Endothelial cell of umbilical vein (primary cell): ENCODE measurements around the gene MEF2C. TPM values are rescaled to one million over a fixed set of nuclear protein-coding genes. Genes with fewer than 3 reads are reported as not detected.

Experiments
- BruUV-seq: library from RNA; stranded (reverse); fragments of 400-500 nt; replicated peaks from 2 replicates; lab custom pipeline; 2021; lab: Mats Ljungman, UMichigan
- CTCF ChIA-PET: fragments of 300-600, 350-600 bp; sonication (Branson Sonifier 250); formaldehyde crosslinking; loops from one replicate; lab custom pipeline; 2021; ENCODE audit warnings: antibody characterized with exemption, inconsistent platforms; lab: Charles Lee
- POLR2A ChIA-PET: fragments of 300-600, 350-600 bp; sonication (Branson Sonifier 250); formaldehyde crosslinking; loops from one replicate; lab custom pipeline; 2021; ENCODE audit warnings: antibody characterized with exemption, inconsistent platforms; lab: Charles Lee
- DNase-seq: peaks from one replicate; pipeline ENCODE4 v3.0.0-alpha.2; 2011; ENCODE audit warnings: low read depth, low spot score
- FAIRE-seq: peaks from 2 replicates; lab custom pipeline; 2011; peaks lifted over from hg19 to GRCh38; lab: Jason Lieb, UNC
- H2AFZ ChIP-seq: 2 replicates; pipeline ENCODE4 v1.6.0; 2012; ENCODE audit warnings: low read depth, low read length, control low read depth, inconsistent platforms
- H3K27ac ChIP-seq: 2 replicates; pipeline ENCODE4 v1.5.1; 2011; ENCODE audit warnings: low read depth, mild to moderate bottlenecking, control low read depth, low read length, moderate library complexity; ENCODE audit not compliant: insufficient read depth
- H3K27me3 ChIP-seq, 2 experiments: 2 replicates each; pipeline versions ENCODE4 v1.6.0 to v1.6.1; 2011; ENCODE audit warnings: low read length in 2 of 2, mixed read lengths in 1 of 2; ENCODE audit not compliant: control insufficient read depth in 2 of 2, insufficient read depth in 2 of 2
- H3K36me3 ChIP-seq, 2 experiments: 2 replicates in 1 of 2; 3 replicates in 1 of 2; pipeline ENCODE4 v1.5.1; 2011; ENCODE audit warnings: low read length in 2 of 2, mild to moderate bottlenecking in 1 of 2, moderate library complexity in 1 of 2; ENCODE audit not compliant: control insufficient read depth in 2 of 2, insufficient read depth in 2 of 2; ENCODE audit errors: extremely low read depth in 1 of 2
- H3K4me1 ChIP-seq: 3 replicates; pipeline ENCODE4 v1.5.1; 2011; ENCODE audit warnings: mild to moderate bottlenecking, low read length; ENCODE audit not compliant: control insufficient read depth, insufficient read depth; ENCODE audit errors: extremely low read depth
- H3K4me2 ChIP-seq: 2 replicates; pipeline ENCODE4 v1.6.1; 2011; ENCODE audit warnings: low read length, control low read depth, mixed read lengths; ENCODE audit not compliant: insufficient read depth
- H3K4me3 ChIP-seq, 3 experiments: fragments of 200-600 bp in 1 of 3; sonication (generic), shearing (Covaris generic) in 1 of 3; replicated peaks in 1 of 3; 2 replicates each; pipeline ENCODE4 v1.5.1; 2011 to 2016; ENCODE audit warnings: control low read depth in 3 of 3, low read length in 3 of 3, mild to moderate bottlenecking in 2 of 3, inconsistent platforms in 1 of 3, low read depth in 1 of 3, moderate library complexity in 1 of 3; ENCODE audit not compliant: insufficient read depth in 1 of 3
- H3K79me2 ChIP-seq: 2 replicates; pipeline ENCODE4 v1.6.0; 2012; ENCODE audit warnings: low read length, inconsistent platforms; ENCODE audit not compliant: control insufficient read depth, insufficient read depth
- H3K9ac ChIP-seq: replicated peaks from 2 replicates; pipeline ENCODE3; 2011; ENCODE audit warnings: low read length, control low read depth; ENCODE audit not compliant: insufficient read depth; ENCODE audit errors: extremely low read depth
- H3K9me1 ChIP-seq: replicated peaks from 3 replicates; pipeline ENCODE4 v1.6.0; 2011; ENCODE audit warnings: mild to moderate bottlenecking, low read length; ENCODE audit not compliant: control insufficient read depth, insufficient read depth; ENCODE audit errors: extremely low read depth
- H3K9me3 ChIP-seq: replicated peaks from 2 replicates; pipeline ENCODE4 v1.5.1; 2012; ENCODE audit warnings: low read length, inconsistent platforms; ENCODE audit not compliant: control insufficient read depth, insufficient read depth
- H4K20me1 ChIP-seq: replicated peaks from 2 replicates; pipeline ENCODE3; 2011; ENCODE audit warnings: mild to moderate bottlenecking, low read length; ENCODE audit not compliant: control insufficient read depth, insufficient read depth; ENCODE audit errors: extremely low read depth
- CTCF ChIP-seq, 2 donors: IDR thresholded peaks; 1 replicate in 1 of 2; 2 replicates in 1 of 2; pipeline ENCODE4 v1.5.1; 2011; ENCODE audit warnings: low read length in 2 of 2, mild to moderate bottlenecking in 2 of 2, moderate library complexity in 2 of 2, control low read depth in 1 of 2, inconsistent platforms in 1 of 2, low read depth in 1 of 2; ENCODE audit not compliant: insufficient read depth in 1 of 2; ENCODE audit errors: extremely low read depth in 1 of 2
- EZH2 ChIP-seq: IDR thresholded peaks from 2 replicates; pipeline ENCODE4 v1.6.1; 2012; ENCODE audit warnings: borderline replicate concordance, low read depth, mild to moderate bottlenecking, moderate library complexity, low read length, inconsistent platforms; ENCODE audit not compliant: severe bottlenecking
- FOS ChIP-seq: IDR thresholded peaks from 2 replicates; pipeline ENCODE4 v1.6.1; 2011; ENCODE audit warnings: mild to moderate bottlenecking, low read length, moderate library complexity, borderline replicate concordance; ENCODE audit not compliant: insufficient read depth
- GATA2 ChIP-seq: IDR thresholded peaks from 2 replicates; pipeline ENCODE4 v1.7.0; 2011; ENCODE audit warnings: low read depth, mild to moderate bottlenecking, moderate library complexity, mixed read lengths, low read length; ENCODE audit not compliant: insufficient read length, insufficient read depth
- JUN ChIP-seq: IDR thresholded peaks from 2 replicates; pipeline ENCODE4 v1.6.1; 2011; ENCODE audit warnings: borderline replicate concordance, low read depth; ENCODE audit not compliant: insufficient read length, insufficient read depth
- MAX ChIP-seq: IDR thresholded peaks from 2 replicates; pipeline ENCODE4 v1.6.1; 2011; ENCODE audit not compliant: insufficient read depth, insufficient read length
- MYC ChIP-seq: IDR thresholded peaks from one replicate; pipeline ENCODE4 v1.6.1; 2011; ENCODE audit warnings: mild to moderate bottlenecking, low read depth, low read length
- POLR2A ChIP-seq: IDR thresholded peaks from 2 replicates; pipeline ENCODE4 v1.6.1; 2012; ENCODE audit warnings: low read depth, mild to moderate bottlenecking, control low read depth, low read length
- POLR2AphosphoS5 ChIP-seq: IDR thresholded peaks from 2 replicates; pipeline ENCODE4 v1.6.1; 2012; ENCODE audit warnings: low read depth, mild to moderate bottlenecking, control low read depth, low read length, moderate library complexity; ENCODE audit not compliant: insufficient read depth
- dilution Hi-C: fragments of 300-500 bp; cut with MboI; formaldehyde crosslinking; loops from one replicate; pipeline ENCODE4 v1.15.0; 2019; ENCODE audit warnings: low sequenced_read_pairs; ENCODE audit not compliant: extremely low pct_ligation_motif_present
- intact Hi-C: fragments of 100-400 bp; cut with micrococcal nuclease; formaldehyde crosslinking; loops from one replicate; pipeline ENCODE4 v1.10.0; 2022
- polyA plus RNA-seq, 4 experiments: library from polyadenylated mRNA; depleted of rRNA in 3 of 4; stranded (reverse) in 3 of 4; unstranded in 1 of 4; fragments of >200 nt; gene quantifications; 2 replicates each; pipeline versions ENCODE4 v1.2.1 to v1.2.3, GENCODE V29; 2011 to 2012; ENCODE audit warnings: missing spikeins in 1 of 4
- total RNA-seq: library from RNA; stranded (reverse); gene quantifications from 2 replicates; pipeline ENCODE4 v1.2.3, GENCODE V29; 2021

Gene MEF2C
- total and polyA plus RNA-seq, 2 donors (not counting 3 experiments of a cell fraction or from before 2014, with no cell fraction given) = 21.2 to 67.7 TPM

DNA sequence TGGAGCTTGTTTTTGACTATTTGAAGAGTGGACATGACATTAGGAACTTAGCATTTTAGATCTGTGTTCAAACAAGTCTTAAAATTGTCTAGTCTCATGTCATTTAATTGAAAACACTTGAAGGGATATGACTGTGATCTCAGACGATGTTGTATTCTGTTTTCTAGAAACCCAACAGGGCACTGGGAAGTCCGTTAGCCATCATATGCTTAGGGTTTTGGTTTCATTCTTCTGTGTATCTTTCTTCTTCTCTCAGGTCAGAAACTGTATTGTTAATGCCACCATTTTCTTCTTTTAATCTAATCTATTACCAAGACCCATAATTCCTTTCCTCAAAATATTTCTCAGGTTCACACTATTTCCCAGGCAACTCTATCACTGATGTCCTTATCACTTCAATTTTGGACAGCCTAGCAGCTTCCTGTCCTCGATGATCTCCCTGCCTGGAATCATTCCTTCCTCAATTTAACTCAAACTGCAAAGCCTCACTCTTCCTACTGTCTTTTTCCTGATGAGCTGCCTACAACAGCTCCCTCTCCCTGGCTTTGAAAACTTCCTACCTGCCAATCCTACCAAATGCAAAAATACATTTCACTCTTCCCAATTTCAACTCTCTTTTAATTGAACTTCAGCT lies 77.7 kb downstream of the MEF2C start:
- FAIRE-seq (no peak), DNase-seq (no peak)
- no peak overlapping the region for H3K27ac ChIP-seq
- H4K20me1 ChIP-seq = no peaks in the 10 kb centered on the region
- H3K9ac ChIP-seq = no peak overlapping the region
- H3K9me3 ChIP-seq = no peaks in the 10 kb centered on the region
- ChIA-PET POLR2A (no interaction called here), CTCF (interaction anchor here (0.7 to 1.0 kb wide), 2 partner anchors 14 to 22 kb away, joined by 3 read pairs; no protein-coding TSS in a partner anchor)
- no peaks in the 10 kb centered on the region for H3K4me1 ChIP-seq
- H3K4me2 ChIP-seq = no peak overlapping the region
- peaks cover 0 to 2% of the 10 kb centered on the region in 2 experiments for H3K36me3 ChIP-seq
- TF ChIP-seq POLR2AphosphoS5 = no peak
- no peak for TF ChIP-seq GATA2
- no peak for TF ChIP-seq MAX
- no peak for TF ChIP-seq MYC
- TF ChIP-seq EZH2 = no peak
- no peak for TF ChIP-seq POLR2A
- TF ChIP-seq JUN = no peak
- TF ChIP-seq CTCF (IDR thresholded peaks at IDR 0.05; ENCODE audit: extremely low read depth in 1 of 2, insufficient read depth in 1 of 2, low read depth in 1 of 2, low read length in 2 of 2) = no peak
- TF ChIP-seq FOS = no peak
- H3K9me1 ChIP-seq = no peaks in the 10 kb centered on the region
- dilution Hi-C loops (no loop called here), intact Hi-C loops (loop anchor here (2.0 kb wide), 1 partner anchor 14 kb away; no protein-coding TSS in a partner anchor)
- H3K79me2 ChIP-seq = no peaks in the 10 kb centered on the region
- H2AFZ ChIP-seq = no peak overlapping the region
- H3K4me3 ChIP-seq = no peak overlapping the region
- no TSS peak for BruUV-seq
- no peaks in the 10 kb centered on the region for H3K27me3 ChIP-seq
